Effector CD8-positive, alpha-beta T cell (primary cell): ENCODE data around the gene ROBO4.

ENCODE experiments used
- DNase-seq: peaks from one replicate; lab custom pipeline; 2025; lab: John Stamatoyannopoulos, UW
- total RNA-seq, 4 experiments: gene quantifications; one replicate each; lab custom pipeline; 2026; lab: John Stamatoyannopoulos, UW

ROBO4 gene
- 0 reads per million in 4 experiments for total RNA-seq

DNA sequence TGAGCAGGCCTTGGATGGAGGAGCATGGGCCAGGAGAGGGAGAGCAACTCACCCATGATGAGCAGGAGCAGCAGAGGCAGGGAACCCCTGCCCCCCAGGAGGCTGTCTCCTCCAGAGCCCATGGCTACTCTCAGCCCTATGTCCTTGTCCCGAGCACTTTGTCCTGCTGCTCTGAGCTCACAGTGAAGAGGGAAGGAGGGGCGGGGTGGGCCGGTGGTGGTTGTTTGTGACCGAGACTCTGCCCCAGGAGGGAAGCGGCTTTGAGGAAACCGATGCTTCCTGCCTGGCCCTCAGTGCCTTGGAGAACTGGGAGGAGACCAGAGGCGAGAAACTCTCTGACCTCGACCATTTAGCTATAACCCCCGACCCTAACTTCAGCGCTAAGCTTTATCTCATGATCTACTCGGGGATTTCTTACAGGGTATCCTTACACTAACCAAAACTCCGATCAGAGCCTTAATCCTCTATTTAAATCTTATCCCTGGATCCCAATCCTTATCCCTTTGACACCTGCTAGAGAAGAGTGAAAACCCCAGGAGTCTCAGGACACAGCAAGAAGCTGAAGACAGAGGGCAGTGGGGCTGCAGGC, at the start of gene ROBO4:
Gene ROBO4, minus strand, starts transcription at position 192 of the 589 bp plus-strand sequence. Its CDS starts 70 bp downstream, at position 122.
- no peak for DNase-seq

DNA sequence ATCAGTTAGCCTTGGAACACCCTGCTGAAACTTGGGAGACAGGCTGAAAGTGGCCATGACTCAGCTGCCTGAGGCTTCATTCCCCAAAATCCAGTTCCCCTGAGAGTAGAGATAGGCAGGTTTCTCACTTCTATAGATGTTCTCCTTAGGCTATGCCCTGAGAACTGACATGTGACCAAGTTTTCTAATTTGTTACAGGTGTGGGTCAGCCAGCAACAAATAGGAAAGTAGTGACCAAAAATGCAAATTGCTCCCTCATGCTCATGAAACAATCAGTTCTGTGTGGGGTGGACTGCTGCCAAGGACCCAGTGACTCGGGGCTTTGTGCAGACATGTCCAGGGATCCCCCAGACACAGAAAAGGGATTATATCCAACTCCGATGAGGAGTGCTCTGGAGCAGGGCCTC, 49.1 kb upstream of the ROBO4 start:
- DNase-seq = no peak

DNA sequence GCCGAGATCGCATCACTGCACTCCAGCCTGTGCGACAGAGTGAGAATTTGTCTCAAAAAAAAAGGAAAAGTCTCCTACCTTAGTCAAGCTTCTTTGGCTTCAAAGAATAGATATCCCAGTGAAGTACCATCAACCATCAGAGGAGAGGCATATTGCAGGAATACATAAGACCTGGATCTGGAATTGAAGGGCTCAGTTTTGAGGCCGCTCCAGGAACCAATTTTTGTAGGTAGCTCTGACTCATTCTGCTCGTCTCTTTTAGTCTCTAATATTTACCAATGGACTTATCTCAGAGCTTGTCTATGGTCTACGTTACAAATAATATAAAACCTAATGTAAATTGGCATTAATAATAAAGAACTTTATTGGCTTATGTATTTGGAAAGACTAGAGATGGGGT, 48.2 kb upstream of the ROBO4 start:
- DNase-seq = no peak

DNA sequence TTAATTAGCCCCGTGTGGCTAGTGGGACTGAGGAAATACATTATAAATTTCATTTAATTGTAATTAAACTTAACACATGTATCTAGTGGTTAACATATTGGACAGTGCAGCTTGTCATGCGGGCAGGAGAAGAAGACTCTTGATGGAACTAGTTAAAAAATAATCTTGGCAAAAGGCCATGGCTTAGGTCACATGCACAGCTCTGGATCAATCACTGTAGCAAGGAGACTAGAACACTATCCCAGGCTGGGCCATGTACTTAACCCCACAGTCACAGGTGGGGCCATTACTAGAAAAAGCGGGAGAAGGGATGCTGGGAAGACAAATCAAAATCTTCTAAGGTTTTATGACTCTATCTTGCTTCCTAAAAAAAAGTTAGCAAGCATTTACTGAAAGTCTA, 46.9 kb upstream of the ROBO4 start:
- no peak for DNase-seq

DNA sequence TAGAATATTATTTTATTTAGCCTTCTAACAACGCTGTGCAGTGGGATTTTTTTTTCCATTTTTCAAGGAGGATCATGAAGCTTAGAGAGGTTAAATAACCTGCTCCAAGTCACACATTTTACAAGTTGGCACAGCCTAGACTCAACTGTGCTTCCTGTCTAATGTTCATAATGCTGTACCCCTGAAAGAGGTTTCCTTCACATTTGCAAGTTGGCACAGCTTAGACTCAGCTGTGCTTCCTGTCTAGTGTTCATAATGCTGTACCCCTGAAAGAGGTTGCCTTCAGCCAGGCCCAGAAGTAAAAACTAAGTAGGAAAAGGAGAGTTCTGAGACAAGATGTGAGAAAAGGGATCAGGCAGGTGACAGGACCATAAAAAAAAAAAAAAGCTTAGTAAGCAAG, 46.1 kb upstream of the ROBO4 start:
- no peak for DNase-seq

DNA sequence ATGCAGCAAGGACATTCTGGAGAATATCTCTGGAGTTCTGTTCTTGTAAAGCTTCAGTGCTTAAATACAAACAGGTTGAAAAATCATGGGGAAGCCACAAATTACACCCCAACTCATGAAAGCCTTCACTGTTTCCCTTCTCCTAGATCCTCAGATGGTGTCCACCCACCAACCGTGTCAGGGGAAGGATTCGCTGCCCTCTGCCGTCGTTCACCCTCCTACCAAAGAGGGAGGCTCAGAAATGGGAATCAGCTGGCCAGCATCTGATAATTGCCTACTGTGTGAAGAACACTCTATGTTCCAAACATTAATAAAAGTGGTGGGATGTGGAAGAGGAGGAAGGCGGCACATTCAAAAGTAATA, 45.6 kb upstream of the ROBO4 start:
- no peak for DNase-seq

DNA sequence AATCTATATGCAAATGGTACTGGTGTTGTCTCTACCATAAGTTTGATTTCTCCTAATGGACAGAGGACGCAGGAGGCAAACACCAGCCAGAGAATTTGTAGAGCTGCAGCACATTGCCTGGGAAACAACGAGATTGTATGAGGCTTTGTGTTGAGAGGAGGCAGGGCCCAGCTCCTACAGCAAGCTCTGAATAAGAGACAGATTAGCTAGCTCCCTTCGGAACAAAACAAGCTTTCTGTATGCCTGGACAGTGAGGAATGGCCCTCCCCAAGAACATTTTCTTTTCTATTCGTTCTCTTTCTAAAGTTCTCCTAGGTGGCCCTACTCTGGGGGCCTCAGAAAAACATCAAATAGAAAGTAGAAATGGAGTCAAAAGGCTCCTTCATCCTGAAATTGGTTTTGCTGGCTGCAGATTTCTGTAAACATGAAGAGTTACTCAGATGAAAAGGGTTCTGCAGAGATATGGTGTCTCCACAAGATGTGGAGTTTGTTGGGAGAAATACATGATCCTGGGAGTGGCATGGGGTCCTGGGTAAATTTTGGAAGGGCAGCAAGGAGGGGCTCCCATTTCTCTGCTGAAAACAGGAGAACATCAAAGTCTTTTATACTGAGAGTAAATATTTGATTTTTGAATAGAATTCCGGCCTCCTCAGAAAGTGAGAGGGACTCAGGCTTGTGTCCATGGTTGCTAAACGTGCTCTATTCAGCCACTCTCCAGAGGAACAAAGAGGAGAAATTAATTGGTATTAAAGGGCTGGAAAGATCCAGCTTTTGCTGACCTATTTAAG, 45.0 kb upstream of the ROBO4 start:
- DNase-seq = no peak

DNA sequence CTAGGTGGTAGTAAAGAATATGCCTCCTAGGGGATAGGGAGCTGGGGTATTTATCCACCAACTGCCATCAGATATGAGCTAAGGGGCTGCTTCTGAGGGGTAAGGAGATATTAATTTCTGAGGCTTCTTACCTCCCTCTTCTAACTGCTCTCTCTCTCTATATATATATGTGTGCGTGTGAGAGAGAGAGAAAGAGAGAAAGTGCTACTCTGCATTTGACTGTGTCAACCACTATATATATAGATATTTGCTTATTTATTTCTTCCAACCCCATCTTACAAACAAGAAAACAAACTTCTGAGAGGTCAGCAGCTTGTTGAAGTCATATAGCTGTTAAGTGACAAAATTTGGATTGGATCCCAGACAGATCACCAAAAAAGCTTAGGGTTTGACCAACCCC, 44.0 kb upstream of the ROBO4 start:
- no peak for DNase-seq

DNA sequence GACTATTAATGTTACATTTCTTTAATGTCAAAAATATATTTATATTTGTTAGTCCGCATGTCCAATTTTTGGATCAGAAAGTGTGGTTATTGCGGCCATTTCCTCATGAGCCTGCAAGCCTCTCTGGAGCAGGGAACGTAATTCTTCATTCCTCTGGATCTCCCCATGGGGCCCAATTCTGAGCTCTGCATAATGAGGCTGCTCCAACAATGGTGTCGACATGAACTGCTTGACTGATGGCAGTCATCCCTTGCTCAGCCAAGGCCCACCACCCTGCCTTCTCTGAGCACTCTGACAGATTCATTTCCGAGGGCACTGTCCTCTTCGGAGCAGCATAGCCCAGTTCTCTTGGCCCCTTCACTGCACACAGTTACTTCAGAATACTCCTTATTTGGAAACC, 41.3 kb upstream of the ROBO4 start:
- DNase-seq = no peak

DNA sequence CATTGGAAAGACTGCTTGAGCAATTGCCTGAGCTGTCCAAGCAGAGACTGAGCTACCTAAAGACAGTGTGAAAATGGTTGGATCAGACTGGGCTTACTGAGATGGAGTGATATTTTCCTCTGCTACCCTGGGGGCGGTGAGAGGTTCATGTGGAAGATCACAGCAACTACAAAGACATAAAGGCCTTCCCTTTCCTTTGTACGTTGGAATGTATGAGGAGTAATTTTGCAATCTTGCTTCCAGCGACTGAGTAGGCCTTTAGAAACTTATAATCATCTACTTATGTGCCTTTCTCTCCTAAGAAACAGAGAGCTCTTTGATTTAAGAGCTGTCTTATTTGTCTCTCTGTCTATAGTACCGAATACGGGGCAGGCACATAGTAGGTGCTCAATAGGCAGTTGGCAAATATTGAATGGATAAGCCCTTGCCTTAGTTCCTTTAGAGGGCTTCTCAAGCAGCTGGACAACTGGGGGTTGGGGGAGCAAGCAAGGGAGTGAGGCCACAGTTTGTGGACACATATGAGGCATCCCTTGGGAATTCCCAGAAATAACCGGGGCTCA, 40.6 kb upstream of the ROBO4 start:
- no peak for DNase-seq

DNA sequence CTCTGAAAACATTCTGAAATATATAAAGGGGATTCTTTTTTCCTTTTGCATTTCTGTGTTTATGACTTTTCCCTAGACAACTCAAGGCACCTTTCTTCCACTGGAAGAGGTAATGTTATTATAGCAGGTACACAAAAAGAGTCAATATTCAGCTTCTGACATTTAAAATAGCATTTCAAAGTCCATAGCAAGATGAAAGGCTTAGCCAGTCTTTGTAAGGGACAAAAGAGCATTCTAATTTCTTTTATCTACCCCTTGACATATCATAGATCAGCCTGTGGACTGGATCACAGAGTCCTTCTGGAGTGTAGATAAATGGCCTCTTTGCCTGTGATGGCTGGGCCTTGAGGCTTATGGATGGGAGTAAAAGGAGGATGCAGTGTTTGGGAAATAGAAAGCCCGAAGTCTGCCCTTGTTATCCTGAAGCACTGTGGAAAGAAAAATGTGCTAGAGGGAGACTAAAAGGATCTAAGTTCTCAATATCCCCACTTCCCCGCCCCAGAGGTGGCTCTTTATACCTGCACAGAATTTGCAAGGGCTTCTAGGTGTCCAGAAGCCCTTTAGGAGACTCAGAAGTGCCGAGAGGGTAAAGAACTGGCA, 39.8 kb upstream of the ROBO4 start:
- DNase-seq = no peak

DNA sequence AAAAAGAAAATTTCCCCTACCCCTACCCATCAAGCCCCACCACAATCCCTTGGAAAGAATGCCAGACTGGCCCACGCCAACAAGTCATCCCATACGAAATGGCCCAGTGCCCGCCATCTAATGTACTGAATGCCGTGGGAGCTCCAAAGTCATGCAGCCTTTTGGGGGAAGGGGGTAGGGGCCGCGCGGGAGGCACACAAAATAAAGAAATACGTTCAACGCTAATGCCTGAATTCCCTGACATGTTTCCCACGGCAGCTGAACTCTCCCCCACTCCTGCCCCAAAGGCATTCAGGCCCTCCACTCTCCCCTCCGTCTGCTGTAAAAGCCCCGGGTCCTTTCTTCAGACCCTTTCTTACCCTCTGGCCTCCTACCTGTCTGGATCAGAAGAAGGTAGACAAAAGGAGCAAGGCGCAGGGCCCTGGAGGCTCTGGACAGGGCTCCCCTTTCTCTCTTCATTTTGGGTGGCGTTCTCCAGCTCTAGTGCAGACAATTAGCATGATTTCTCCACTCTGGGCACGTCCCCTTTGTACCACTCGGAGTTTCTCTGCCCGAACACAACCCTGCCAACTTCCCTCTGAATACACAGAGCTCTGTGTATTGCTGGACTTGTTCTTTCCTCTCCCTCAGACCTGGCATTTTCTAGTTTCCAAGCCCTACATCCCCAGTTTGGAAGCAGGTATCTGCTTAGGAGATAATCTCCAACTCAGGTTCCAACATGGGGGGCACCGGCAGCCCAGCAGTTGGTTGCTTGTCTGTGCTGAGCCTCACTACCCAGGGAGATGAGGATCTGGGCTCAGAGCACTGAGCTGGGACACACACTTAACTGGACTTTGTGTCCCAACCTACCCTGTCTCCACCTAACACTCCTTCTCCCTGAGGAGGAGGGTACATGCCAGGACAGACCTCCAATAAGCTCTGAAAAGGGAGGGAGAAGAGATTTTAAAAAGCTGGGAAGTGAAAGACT, 38.2 kb upstream of the ROBO4 start, which contains the start of gene HEPACAM:
Gene HEPACAM, minus strand, starts transcription at position 500 of the 967 bp plus-strand sequence. Its CDS starts 41 bp downstream, at position 459.
- no peak for DNase-seq

DNA sequence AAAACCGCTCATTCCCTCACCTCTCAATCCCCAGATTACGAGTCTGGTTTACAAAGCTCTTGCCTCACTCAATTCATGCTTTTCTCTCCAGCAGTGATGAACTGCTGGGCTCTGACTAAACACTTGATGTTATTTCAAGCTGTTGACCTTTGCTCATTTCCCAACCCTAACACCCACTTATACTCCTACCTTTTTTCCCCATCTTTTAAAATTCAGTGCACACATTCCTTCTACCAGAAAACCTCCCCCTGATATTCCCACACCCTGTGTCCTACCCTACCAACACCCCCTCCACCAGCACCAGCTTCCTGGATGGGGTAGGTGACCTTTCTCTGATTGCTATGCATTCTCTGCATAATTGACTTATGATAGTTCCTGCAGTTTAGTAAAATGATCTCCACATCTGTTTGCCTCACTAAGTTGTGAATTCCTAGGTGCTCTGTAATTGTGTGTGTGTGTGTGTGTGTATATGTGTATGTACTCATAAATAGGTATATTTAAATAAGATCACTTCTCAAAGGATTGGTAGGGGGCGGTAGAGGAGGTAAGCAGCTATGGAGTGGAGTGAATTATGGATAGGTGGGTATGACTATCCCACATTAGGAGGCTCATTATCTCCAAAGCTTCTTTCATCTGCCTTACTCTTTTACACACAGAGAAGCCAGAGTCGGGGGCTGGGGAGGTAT, 37.3 kb upstream of the ROBO4 start:
- DNase-seq = no peak

DNA sequence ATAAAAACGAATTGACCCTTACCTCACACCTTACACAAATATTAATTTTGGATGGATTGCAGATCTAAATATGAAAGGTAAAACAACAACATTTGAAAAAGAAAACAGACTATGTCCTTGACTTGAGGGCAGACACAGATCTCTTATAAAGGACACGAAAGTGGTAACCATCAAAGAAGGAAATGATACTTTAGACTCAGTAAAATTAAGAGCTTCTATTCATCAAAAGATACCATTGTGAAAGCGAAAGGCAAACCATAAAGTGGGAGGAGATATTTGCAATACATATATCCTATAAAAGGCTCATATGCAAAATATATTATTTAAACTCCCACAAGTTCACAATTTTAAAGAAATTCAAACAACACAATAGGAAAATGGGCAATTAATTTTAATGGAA, 33.1 kb upstream of the ROBO4 start:
- no peak for DNase-seq

DNA sequence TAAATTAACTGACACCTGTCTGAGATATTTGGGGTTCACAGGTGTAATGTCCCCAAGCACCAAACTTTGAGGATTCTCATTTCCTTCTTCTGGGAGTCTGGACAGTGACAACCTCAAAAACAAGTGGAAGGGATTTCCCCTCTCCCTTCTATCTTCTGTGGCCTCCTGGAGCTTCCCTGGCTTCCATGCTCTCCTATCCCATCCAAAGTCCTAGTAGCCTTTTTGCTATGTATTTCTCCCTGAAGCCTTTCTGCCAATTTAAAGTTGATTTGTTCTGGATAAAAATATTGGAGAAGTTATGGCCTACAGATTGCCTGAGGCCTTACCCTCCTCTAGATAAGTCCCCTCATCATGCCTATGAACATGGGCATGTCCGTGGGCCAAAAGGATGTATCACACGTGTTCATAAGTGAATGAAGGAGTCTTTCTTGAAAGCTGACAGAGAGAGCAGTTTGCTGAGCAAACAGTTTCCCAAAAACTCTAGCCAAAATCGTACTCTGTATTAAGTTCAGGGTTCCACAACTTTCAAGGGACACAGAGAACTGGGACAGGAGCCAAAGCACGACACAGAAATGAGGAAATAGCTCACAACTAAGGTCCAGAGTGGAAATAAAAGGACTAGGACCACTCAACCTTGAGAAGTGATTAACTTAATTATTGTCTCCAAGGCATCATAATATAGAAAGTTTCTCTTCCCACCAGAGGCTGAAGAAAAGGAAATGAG, 31.4 kb upstream of the ROBO4 start:
- DNase-seq = no peak

DNA sequence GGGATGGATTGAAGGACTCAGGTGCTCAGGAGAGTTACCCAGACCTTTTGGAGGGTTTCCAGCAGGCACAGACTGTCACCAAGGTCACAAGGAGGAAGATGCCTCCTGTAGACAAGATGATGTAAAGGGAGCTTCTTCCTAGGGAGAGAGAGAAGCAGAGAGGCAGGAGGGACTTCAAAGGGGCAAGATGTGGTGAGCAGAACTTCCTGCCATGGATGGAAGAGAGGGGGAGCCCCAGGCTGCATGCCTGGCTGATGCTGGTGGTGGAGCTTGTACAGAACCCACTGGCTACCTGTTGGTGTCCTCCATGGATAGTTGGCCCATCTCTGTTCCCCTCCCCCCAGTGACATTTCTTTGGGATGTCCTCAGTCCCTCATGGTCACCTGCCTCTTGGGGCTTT, 25.6 kb upstream of the ROBO4 start:
- no peak for DNase-seq

DNA sequence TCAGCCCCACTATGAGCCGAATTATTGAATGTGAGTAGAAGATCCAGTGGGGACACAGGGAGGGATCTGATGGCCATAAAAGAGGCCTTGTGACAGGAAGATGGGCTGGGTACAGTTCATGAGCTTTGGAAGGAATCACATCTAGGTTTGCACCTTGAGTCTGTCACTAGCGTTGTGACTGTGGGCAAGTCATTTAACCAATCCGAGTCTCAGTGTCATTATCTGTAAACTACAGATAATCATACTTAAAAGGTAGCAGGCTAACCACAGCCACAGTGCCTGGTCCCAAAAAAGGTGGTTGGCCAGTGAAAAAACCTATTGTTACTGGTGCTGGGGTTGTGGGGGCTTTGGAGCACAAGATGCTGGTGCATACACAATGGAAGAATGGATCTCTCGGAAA, 25.2 kb upstream of the ROBO4 start:
- DNase-seq = no peak

DNA sequence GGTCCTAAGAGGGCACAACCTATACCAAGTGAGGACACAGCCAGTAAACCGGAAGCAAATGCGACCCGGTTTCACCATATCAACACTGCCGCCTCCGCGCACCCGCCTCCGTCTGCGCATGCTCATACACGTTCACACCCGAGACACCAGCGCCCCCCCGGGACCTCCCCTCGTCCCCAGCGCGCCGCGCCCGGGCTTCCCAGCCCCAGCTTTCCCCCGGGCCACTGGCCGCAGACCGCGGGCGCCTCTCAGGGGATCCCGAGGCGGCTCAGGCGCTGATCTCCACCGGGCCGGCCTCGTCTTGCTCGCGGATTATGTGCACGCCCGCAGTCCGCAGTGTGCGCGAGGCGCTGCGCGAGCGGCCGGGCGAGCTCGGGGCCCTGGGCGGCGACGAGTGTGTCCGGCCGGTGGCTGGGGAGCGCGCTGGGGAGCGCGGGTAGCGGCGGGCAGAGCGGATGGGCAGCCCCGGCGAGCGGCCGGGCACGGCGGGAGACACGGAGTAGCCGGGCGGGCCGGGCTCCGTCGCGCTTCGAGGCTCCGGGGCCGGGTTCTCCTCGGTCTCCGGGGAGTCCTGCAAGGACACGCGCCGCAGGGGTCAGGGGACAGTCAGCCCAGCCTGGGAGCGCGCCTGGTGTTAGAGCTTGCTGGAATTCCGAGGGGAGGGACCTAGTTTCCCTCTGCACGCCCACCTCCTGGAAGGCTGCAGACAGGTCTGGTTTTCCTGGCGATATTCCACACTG, 23.4 kb upstream of the ROBO4 start:
- DNase-seq = peak; percentile 73

DNA sequence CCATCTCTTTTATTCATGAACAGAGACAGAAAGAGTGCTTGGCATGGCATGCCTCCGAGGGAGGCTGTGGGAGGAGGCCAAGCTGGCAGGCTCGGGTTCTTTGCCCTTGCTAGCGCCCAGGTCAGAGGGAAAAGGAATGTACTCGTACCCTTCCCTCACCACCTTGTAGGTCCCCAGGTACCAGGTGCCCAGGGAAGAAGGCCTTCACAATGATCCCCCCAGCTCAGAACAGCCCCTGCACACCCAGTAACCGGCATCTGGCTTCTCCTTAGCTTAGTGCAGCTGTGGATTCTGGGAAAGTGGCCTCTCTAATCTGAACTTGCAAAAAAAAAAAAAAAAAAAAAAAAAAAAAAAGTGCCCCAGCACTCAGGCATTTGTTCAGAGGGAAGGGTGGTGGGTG, 22.7 kb upstream of the ROBO4 start:
- DNase-seq = no peak

DNA sequence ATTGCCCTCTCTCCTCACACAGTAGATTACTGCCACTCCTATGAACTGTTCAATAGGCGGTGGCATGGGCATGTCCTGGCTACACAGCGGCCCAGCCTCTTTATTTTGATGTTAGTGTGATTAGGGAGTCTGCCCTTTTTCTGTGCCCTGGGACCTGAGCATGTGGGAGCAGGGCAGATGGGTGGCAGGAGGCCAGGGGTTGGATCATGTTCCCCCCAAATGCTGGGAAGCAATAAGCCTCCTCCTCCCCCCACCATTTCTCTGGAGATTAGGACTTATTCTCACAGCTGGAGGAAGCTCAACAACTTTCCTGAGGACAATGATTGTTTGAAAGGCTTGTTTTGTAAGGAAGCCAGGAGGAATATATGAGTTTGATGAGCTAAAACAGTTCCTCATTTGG, 22.2 kb upstream of the ROBO4 start:
- DNase-seq = no peak
